Keratinocyte (primary cell): ENCODE results near the gene TXN. TPM values are rescaled to one million over a fixed set of nuclear protein-coding genes. Genes with fewer than 3 reads are reported as not detected.
"Not testable (repeated sequence)": the region's sequence is repeated elsewhere in the genome, so short reads cannot be mapped to it uniquely, and the experiment has no call there.

Source experiments
- DNase-seq: peaks from one replicate; pipeline ENCODE4 v3.0.0-alpha.2; 2011; ENCODE audit warnings: low read depth, missing footprints, low spot score
- FAIRE-seq: peaks from 2 replicates; lab custom pipeline; 2011; peaks lifted over from hg19 to GRCh38; lab: Jason Lieb, UNC
- H2AFZ ChIP-seq: 2 replicates; pipeline ENCODE4 v1.6.0; 2012; ENCODE audit warnings: low read length, control low read depth, inconsistent platforms; ENCODE audit not compliant: control insufficient read depth
- H3K27ac ChIP-seq: 2 replicates; pipeline ENCODE4 v1.5.1; 2011; ENCODE audit warnings: low read length; ENCODE audit not compliant: control insufficient read depth, insufficient read depth
- H3K27me3 ChIP-seq: 3 replicates; pipeline ENCODE4 v1.6.0; 2011; ENCODE audit warnings: low read length; ENCODE audit not compliant: control insufficient read depth, insufficient read depth; ENCODE audit errors: extremely low read depth
- H3K36me3 ChIP-seq, 2 experiments: 2 replicates in 1 of 2; 3 replicates in 1 of 2; pipeline ENCODE4 v1.5.1; 2011; ENCODE audit warnings: low read length in 2 of 2, mild to moderate bottlenecking in 1 of 2; ENCODE audit not compliant: control insufficient read depth in 2 of 2, insufficient read depth in 2 of 2; ENCODE audit errors: extremely low read depth in 1 of 2
- H3K4me1 ChIP-seq: 3 replicates; pipeline ENCODE4 v1.5.1; 2011; ENCODE audit warnings: low read length; ENCODE audit not compliant: control insufficient read depth, insufficient read depth; ENCODE audit errors: extremely low read depth
- H3K4me2 ChIP-seq: 3 replicates; pipeline ENCODE4 v1.6.0; 2011; ENCODE audit warnings: low read depth, low read length; ENCODE audit not compliant: control insufficient read depth, insufficient read depth; ENCODE audit errors: extremely low read depth
- H3K4me3 ChIP-seq, 3 experiments: fragments of 200-600 bp in 1 of 3; sonication (generic) in 1 of 3; 2 replicates in 2 of 3; 3 replicates in 1 of 3; pipeline ENCODE4 v1.5.1; 2011 to 2016; ENCODE audit warnings: low read length in 3 of 3, mild to moderate bottlenecking in 3 of 3, control low read depth in 2 of 3, inconsistent platforms in 1 of 3, low read depth in 1 of 3, mixed read lengths in 1 of 3, mixed run types in 1 of 3, moderate library complexity in 1 of 3; ENCODE audit not compliant: control insufficient read depth in 2 of 3, insufficient read depth in 2 of 3; ENCODE audit errors: extremely low read depth in 1 of 3
- H3K79me2 ChIP-seq: 2 replicates; pipeline ENCODE4 v1.6.0; 2012; ENCODE audit warnings: low read length; ENCODE audit not compliant: control insufficient read depth, insufficient read depth
- H3K9ac ChIP-seq: 3 replicates; pipeline ENCODE4 v1.6.0; 2011; ENCODE audit warnings: low read length; ENCODE audit not compliant: control insufficient read depth, insufficient read depth; ENCODE audit errors: extremely low read depth
- H3K9me1 ChIP-seq: 3 replicates; pipeline ENCODE4 v1.6.0; 2011; ENCODE audit warnings: low read length; ENCODE audit not compliant: control insufficient read depth, insufficient read depth; ENCODE audit errors: extremely low read depth
- H3K9me3 ChIP-seq: 2 replicates; pipeline ENCODE4 v1.5.1; 2012; ENCODE audit warnings: low read depth, low read length; ENCODE audit not compliant: control insufficient read depth
- H4K20me1 ChIP-seq: 3 replicates; pipeline ENCODE4 v1.6.0; 2011; ENCODE audit warnings: low read length; ENCODE audit not compliant: control insufficient read depth, insufficient read depth; ENCODE audit errors: extremely low read depth
- EZH2 ChIP-seq: IDR thresholded peaks from one replicate; pipeline ENCODE4 v1.6.1; 2012; ENCODE audit warnings: inconsistent platforms, mild to moderate bottlenecking, low read length, moderate library complexity
- dilution Hi-C: fragments of 300-500 bp; cut with MboI; formaldehyde crosslinking; loops from one replicate; pipeline ENCODE4 v1.7.0; 2020; ENCODE audit warnings: low sequenced_read_pairs; ENCODE audit not compliant: extremely low pct_ligation_motif_present
- polyA plus RNA-seq, 5 experiments: library from polyadenylated mRNA; depleted of rRNA in 3 of 5; stranded (reverse) in 3 of 5; stranded (forward) in 1 of 5; unstranded in 1 of 5; fragments of >200 nt; gene quantifications; 1 replicate in 1 of 5; 2 replicates in 3 of 5; 3 replicates in 1 of 5; pipeline versions ENCODE4 v1.2.1 to v1.2.3, GENCODE V29; 2011 to 2012; ENCODE audit warnings: missing spikeins in 2 of 5, low read depth in 1 of 5, low replicate concordance in 1 of 5
- TF ChIP-seq, protein P1 (sequence below), 3 experiments: IDR thresholded peaks in 1 of 3; conservative IDR thresholded peaks in 1 of 3; optimal IDR thresholded peaks in 1 of 3; 2 replicates in 2 of 3; 3 replicates in 1 of 3; pipeline versions ENCODE3 to v1.5.1; 2011; ENCODE audit warnings: low read length in 3 of 3, mild to moderate bottlenecking in 3 of 3, moderate library complexity in 2 of 3, control low read depth in 1 of 3, inconsistent platforms in 1 of 3; ENCODE audit not compliant: insufficient read depth in 2 of 3; ENCODE audit errors: extremely low read depth in 1 of 3

Gene TXN
- polyA plus RNA-seq, 1 donor (not counting 4 experiments of a cell fraction or from before 2014, with no cell fraction given), result 1,127 TPM

DNA sequence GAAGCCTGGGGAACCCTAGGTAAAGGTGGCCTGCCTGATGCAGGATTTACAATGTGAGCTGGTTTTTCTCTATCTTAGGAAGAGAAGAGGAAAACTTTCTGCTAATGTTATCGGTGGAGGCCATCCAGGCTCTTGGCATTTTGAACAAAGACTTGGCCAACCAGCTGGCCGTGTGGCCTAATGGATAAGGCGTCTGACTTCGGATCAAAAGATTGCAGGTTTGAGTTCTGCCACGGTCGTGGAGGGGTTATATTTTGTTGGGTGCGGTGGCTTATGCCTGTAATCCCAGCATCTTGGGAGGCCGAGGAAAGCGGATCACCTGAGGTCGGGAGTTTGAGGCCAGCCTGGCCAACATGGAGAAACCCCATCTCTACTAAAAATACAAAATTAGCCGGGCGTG is 58.0 kb downstream of the TXN start:
- FAIRE-seq, result no peak
- DNase-seq, result no peak
- Histone ChIP-seq H2AFZ (no peak overlapping the region), H3K4me1 (no peaks in the 10 kb centered on the region), H3K9me1 (no peaks in the 10 kb centered on the region), H3K27me3 (peaks cover 8% of the 10 kb centered on the region), H3K4me2 (no peak overlapping the region), H4K20me1 (no peaks in the 10 kb centered on the region), H3K79me2 (no peaks in the 10 kb centered on the region), H3K9ac (no peak overlapping the region), H3K27ac (no peak overlapping the region), H3K36me3 (no peaks in the 10 kb centered on the region), H3K4me3 (no peak overlapping the region), H3K9me3 (no peaks in the 10 kb centered on the region)
- dilution Hi-C loops, result loop anchor here (10.0 kb wide), 1 partner anchor 416 kb away; no protein-coding TSS in a partner anchor
- TF ChIP-seq, protein P1, sequence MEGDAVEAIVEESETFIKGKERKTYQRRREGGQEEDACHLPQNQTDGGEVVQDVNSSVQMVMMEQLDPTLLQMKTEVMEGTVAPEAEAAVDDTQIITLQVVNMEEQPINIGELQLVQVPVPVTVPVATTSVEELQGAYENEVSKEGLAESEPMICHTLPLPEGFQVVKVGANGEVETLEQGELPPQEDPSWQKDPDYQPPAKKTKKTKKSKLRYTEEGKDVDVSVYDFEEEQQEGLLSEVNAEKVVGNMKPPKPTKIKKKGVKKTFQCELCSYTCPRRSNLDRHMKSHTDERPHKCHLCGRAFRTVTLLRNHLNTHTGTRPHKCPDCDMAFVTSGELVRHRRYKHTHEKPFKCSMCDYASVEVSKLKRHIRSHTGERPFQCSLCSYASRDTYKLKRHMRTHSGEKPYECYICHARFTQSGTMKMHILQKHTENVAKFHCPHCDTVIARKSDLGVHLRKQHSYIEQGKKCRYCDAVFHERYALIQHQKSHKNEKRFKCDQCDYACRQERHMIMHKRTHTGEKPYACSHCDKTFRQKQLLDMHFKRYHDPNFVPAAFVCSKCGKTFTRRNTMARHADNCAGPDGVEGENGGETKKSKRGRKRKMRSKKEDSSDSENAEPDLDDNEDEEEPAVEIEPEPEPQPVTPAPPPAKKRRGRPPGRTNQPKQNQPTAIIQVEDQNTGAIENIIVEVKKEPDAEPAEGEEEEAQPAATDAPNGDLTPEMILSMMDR (optimal IDR thresholded peaks at IDR 0.05 in 1 of 3, IDR thresholded peaks at IDR 0.05 in 1 of 3, conservative IDR thresholded peaks at IDR 0.05 in 1 of 3; ENCODE audit: extremely low read depth in 1 of 3, insufficient read depth in 2 of 3, low read length in 3 of 3), result no peak
- no peak for TF ChIP-seq EZH2

DNA sequence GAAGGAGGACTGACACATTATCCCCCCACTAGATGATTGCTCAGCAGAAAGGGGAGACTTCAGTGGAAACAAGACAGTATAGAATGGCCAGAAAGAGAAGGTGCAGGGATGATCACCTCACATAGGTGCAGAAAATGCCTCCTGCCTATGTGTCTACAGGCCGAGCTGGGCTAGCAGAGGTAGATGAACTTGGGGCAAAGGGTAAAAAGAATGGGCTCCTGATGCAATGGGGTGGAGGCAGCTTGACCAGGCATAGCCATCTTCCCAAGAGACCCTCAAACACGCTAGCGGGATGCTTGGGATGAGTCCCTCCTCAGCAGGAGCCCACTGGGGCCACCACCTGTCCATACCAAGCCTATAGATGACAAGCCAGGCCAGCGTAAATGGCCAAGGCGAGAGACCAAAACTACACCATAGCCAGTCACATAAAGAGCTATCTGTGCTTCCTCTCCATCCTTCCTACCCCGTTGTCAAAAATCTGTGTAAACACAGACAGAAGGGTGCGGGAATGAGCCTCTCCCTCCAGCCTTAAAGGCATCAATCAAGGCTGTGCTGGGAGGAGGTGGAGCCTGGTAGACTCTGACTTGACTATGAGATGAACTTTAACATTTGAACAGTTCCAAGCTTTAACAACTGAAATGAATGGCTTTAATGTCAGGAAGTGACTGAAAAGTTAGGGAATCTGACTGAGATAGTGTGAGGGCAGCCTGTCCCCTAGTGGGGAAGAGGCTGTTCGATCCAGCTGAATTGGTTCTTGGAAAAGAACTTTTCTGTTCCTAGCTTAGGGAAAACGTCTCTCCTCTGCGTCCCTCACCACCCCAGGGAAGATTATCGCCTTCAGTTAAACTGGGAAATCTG is 58.7 kb downstream of the TXN start:
- no peak overlapping the region for H2AFZ ChIP-seq
- dilution Hi-C loops, result loop anchor here (10.0 kb wide), 1 partner anchor 417 kb away; no protein-coding TSS in a partner anchor

DNA sequence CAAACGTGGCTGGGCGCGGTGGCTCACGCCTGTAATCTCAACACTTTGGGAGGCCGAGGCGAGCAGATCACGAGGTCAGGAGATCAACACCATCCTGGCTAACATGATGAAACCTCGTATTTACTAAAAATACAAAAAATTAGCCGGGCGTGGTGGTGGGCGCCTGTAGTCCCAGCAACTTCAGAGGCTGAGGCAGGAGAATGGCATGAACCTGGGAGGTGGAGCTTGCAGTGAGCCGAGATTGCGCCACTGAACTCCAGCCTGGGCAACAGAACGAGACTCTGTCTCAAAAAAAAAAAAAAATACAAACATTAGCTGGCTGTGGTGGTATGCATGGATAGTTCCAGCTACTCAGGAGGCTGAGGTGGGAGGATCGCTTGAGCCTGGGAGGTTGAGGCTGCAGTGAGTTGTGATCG is 60.2 kb downstream of the TXN start:
- H3K4me1 ChIP-seq, H3K9ac ChIP-seq, H2AFZ ChIP-seq, H3K4me2 ChIP-seq, H3K4me3 ChIP-seq, H3K9me1 ChIP-seq, H3K9me3 ChIP-seq, H3K27me3 ChIP-seq, H3K36me3 ChIP-seq, H3K27ac ChIP-seq, DNase-seq, FAIRE-seq, H4K20me1 ChIP-seq, H3K79me2 ChIP-seq: not testable (repeated sequence)
- dilution Hi-C loops, result loop anchor here (10.0 kb wide), 1 partner anchor 419 kb away; no protein-coding TSS in a partner anchor

More for the DNA sequence above, 58.7 kb downstream of the TXN start:
- no peak overlapping the region for H3K27ac ChIP-seq
- TF ChIP-seq EZH2, result no peak
- TF ChIP-seq, protein P1 (optimal IDR thresholded peaks at IDR 0.05 in 1 of 3, IDR thresholded peaks at IDR 0.05 in 1 of 3, conservative IDR thresholded peaks at IDR 0.05 in 1 of 3; ENCODE audit: extremely low read depth in 1 of 3, insufficient read depth in 2 of 3, low read length in 3 of 3), result peak in 1 of 3 experiments; percentile 25
- no peaks in the 10 kb centered on the region for H3K36me3 ChIP-seq
- no peak overlapping the region for H3K4me3 ChIP-seq
- no peaks in the 10 kb centered on the region for H3K9me1 ChIP-seq
- H3K4me2 ChIP-seq, result no peak overlapping the region
- no peaks in the 10 kb centered on the region for H3K9me3 ChIP-seq
- DNase-seq (no peak), FAIRE-seq (no peak)
- H3K79me2 ChIP-seq, result no peaks in the 10 kb centered on the region
- H3K9ac ChIP-seq, result no peak overlapping the region
- H3K27me3 ChIP-seq, result peaks cover 8% of the 10 kb centered on the region
- H3K4me1 ChIP-seq, result no peaks in the 10 kb centered on the region
- H4K20me1 ChIP-seq, result no peaks in the 10 kb centered on the region
